GM19240 (cell line): ENCODE measurements around the gene METTL23.
"Not testable (repeated sequence)": the region's sequence is repeated elsewhere in the genome, so short reads cannot be mapped to it uniquely, and the experiment has no call there.

Source experiments
- DNase-seq: peaks from one replicate; pipeline ENCODE4 v3.0.0; 2011; ENCODE audit warnings: low spot score; ENCODE audit not compliant: insufficient read length

The METTL23 gene

DNA sequence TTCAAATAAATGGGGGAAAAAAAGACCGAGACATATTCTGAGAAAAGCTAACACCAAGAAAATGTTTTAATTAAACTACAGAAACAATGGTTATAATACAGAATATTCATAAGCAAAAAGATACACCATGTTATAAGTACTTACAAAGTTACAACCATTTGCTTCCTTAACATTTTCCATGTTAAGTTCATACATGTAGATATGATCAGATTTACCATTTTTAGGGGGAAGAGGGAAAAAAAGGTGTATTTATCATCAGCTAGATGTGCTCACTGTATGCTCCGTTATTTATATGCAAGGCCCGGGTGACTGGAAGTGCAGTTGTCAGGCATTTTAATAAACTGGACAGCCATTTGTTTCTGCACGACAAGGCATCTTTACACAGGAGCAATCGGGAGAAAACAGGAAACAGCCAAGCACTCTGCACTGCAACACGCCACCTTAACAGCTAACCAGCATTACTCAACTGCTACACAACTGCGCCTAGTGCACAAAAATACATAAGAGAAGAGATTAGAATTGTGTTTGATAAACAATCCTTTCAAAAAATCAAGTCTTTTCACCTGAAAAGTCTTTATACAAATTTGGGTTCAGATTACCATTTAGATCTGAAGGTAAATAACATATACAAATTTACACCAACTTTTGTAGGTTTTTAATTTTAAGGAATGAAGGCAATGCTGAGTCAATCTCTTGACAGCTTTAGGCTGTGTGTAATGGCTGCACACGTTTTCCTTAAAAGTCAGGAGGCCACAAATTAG lies 7.6 kb downstream of the METTL23 start:
- no peak for DNase-seq

- DNase-seq, result no peak
Observed at GRCh38 chr17:76735006-76735405, 8.4 kb downstream of the METTL23 start.

DNA sequence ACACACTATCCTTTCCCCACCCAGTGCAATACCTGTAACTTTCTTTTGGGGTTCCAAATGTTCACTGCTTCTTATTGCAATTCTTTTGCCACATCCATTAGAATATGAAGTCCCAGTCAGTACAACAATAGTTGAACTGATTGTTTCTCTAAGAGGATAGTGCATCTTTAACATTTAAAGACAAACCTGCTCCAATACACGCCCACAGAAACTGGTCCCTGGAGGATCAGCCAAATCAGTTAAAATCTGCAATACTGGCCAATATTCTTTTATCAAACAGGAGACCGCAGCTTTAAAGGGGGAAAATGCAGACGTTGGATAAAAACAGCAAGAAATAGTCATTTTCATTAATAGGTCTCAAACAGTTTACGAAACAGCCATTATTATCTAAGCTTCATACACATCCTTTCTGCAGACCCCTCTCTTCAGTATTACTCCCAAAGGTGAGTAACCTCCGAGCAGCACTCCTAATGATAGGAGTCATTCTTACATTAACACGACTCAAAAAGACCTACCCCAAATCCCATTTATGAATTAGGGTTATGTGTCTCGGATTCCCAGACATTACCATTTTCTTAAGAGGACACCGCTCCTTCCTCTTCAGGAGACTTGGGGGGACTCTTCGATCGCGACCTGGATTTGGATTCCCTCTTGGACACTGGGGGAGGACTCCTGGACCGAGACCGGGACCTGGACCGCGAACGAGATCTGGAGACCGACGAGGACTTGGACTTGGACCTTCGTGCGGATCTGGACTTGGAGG lies 9.1 kb downstream of the METTL23 start:
- no peak for DNase-seq

- no peak for DNase-seq
Observed at GRCh38 chr17:76736349-76737081, 9.9 kb downstream of the METTL23 start.

- peak; percentile 61 for DNase-seq
Observed at GRCh38 chr17:76737082-76737675, 10.5 kb downstream of the METTL23 start, which contains the start of gene SRSF2. Gene SRSF2, minus strand, starts transcription at chr17:76737331. Its CDS starts 171 bp downstream, at chr17:76737160.

DNA sequence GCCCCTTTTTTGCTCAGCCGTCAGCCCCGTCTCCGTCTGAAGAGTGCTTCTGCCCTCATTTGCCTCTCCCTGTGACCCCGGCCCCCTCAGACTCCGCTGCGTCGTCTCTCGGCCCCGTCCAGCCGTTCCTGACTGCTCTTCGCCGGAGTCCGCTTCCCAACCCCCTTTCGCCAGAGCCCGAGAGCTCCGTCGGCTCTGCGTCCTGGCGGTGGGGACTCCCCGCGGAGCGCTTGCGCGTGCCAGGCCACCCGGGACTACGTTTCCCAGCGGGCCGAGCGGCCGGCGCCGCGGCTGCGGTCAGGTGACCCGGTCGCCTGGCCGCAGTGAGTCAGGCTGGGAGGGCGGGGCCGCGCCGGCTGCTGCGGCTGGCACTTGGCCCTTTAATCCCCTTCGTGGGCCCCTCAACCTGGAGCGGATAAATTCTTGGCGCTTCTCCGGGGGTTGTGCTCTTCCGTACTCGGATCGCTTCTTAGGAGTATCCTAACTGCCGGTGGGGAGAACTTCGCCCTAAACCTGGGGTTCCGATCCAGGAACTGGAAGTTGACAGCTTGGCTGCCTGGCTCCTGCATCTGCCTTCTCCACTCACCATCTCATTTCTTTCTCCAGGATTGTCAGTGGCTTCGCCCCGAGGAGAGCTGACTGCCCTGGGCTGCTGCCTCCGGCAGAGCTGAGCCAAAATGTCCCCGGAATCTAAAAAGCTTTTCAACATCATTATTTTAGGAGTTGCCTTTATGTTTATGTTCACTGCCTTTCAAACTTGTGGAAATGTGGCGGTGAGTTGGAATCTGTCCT lies 11.2 kb downstream of the METTL23 start, which contains the start of gene MFSD11:
TSS of gene MFSD11 (plus strand) at position 444 of the 792 bp plus-strand sequence. CDS start at position 678, 234 bp downstream.
- peak; percentile 86 for DNase-seq

DNA sequence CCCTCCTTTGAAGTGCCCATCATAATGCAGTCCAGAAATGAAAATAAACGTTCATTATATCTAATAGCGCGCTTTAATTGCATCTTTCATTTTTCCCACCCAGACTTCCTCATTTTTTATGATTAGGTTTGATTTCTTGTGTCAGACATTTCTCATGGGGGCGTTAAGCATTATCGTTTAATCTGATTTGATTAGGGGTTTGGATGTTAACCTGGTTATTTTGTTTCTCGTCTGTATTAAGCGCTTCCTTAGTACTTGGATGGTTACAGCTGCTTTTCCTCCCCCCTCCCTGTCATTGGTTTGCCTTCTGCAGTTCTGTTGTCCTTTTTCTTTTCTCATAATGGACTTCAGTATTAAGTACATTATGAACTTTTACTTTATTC lies 11.8 kb downstream of the METTL23 start:
- no peak for DNase-seq

DNA sequence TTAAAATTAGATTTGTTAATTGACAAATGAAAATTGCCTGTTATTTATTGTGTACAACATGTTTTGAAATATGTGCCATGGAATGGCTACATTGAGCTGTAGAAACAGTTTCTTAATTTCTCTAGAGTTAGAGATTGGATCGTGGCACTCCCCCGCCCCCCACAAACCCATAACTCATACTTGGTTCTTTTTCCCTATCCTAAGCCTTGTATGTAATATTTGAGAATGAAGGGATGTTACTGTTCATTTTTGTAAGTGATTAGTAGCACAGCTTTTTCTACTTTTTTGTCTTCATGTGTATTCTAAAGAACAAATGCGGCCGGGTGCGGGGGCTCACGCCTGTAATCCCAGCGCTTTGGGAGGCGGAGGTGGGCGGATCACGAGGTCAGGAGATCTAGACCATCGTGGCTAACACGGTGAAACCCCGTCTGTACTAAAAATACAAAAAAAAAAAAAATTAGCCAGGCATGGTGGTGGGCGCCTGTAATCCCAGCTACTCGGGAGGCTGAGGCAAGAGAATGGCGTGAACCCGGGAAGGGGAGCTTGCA lies 13.0 kb downstream of the METTL23 start:
- not testable (repeated sequence) for DNase-seq

- no peak for DNase-seq
Observed at GRCh38 chr17:76740329-76741118, 13.9 kb downstream of the METTL23 start.

DNA sequence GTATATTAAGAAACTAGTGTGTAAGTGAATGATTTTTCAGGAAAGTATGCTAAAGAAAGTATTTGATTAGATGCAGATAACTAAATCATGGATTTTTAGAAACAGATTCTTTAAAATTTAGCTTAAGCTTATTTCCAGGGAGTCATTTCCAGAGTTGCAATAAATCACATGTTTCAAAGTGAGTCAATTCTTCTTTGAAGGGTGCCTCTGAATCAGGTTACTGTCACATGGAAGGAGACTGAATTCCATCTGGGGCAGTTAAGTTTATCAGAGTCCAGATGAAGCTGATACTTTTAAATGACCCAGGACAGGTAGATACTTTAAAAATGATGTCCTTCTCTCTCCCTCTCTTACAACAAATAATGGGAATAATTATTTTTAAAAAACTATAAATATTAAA lies 16.3 kb downstream of the METTL23 start:
- DNase-seq, result no peak

- DNase-seq, result no peak
Observed at GRCh38 chr17:76744747-76745146, 18.1 kb downstream of the METTL23 start.

- DNase-seq, result not testable (repeated sequence)
Observed at GRCh38 chr17:76745785-76746184, 19.1 kb downstream of the METTL23 start.

GRCh38 chr17:76747716-76748363 lies 21.2 kb downstream of the METTL23 start:
- no peak for DNase-seq

GRCh38 chr17:76748657-76749056 lies 22.0 kb downstream of the METTL23 start:
- no peak for DNase-seq

- DNase-seq, result no peak
Observed at GRCh38 chr17:76751416-76751993, 24.9 kb downstream of the METTL23 start.

DNA sequence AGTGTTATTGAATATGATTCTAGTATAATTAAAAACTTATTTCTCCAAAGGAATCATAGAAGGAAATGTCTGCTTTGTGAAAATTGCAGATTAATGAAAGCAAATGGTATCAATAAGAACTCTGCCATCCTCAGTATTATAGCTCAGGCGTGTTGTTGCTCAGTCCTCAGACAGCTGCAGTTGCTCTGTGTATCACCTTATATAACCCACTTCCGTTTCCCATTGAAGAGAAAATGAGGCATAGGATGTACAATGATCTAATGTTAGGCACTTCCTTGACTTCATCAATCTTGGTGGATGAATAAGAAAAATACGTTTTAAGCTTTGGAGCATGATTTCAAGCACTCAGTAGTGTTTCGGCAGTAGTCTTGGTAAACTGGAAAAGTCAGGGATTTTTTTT lies 25.4 kb downstream of the METTL23 start:
- DNase-seq, result no peak

DNA sequence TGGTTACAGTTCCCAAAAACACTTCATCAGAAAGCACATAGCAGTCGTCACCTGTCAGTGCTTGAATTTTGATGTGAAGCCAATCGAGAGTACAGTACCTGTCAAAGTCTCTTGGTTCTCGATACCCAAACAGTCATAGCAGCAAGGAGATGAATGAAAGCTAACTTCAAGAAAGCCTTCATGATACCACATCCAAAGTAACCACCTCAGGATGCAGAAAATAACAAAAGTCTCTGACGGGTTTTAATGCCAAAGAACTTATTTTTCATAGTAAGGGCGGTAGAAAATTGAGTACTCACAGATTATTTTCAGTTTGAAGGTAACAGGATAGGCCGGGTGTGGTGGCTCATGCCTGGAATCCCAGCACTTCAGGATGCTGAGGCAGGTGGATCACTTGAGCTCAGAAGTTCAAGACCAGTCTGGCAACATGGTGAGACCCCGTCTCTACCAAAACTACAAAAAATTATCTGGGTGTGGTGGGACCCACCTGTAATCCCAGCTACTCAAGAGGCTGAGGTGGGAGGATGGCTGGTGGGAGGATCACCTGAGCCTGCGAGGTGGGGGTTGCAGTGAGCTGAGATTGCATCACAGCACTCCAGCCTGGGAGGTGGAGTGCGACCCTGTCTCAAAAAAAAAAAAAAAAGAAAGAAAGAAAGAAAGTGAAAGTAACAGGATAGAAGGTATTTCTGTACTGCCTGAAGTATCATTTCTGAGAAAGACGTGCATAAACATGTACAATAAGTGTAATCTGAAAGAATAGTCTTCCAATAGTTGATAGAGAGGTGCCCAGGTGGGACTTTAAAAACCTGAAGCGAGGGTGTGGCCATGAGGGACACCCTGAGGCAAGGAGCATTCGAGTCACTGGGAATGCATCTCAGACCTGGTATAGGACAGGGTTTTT lies 26.7 kb downstream of the METTL23 start:
- no peak for DNase-seq

GRCh38 chr17:76755285-76755684 lies 28.6 kb downstream of the METTL23 start:
- DNase-seq, result no peak
